GM19395 (cell line): Measurements from ENCODE around the gene TMPRSS6.

Experiments used
- ATAC-seq: cut with Tn5 transposase; IDR thresholded peaks from one replicate; pipeline ENCODE4 v1.9.1; 2021; ENCODE audit warnings: mild to moderate bottlenecking, moderate library complexity; ENCODE audit not compliant: unreplicated experiment

The TMPRSS6 gene

DNA sequence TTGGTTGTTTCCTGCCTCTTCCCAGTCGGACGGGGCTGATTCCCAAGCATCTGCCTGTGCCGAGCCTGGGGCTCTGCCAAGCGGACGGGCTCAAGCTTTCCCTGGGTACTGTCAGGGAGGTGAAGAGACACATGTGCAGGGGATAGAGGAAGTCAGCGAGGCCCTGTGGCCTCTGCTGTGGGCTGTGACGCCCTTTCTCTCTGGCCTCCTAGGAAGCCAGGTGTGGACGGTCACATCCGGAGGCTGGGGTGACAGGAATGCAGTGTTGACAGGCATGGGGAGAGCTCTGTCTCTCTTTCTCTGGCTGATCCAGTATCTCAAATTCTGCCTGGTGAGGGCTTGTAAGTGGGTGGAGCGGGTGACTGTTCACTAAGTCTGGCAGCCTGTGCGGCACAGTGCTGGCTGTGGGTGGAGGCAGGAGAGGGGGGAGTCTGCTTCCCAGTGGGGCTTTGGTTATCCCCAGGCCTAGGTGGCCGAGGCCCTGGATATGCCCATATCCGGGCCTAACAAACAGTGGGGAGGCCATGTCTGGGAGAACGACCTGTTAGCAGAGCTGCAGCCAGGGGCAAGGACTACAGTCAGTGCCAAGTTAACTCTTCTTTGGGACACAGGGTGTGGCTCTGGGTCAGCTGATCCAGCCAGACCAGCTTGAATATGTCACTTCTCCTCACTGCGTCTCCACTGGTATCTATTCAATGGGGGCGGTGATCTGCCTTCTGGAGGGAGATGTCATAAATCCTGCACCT, 56.0 kb downstream of the TMPRSS6 start:
- no peak for ATAC-seq

DNA sequence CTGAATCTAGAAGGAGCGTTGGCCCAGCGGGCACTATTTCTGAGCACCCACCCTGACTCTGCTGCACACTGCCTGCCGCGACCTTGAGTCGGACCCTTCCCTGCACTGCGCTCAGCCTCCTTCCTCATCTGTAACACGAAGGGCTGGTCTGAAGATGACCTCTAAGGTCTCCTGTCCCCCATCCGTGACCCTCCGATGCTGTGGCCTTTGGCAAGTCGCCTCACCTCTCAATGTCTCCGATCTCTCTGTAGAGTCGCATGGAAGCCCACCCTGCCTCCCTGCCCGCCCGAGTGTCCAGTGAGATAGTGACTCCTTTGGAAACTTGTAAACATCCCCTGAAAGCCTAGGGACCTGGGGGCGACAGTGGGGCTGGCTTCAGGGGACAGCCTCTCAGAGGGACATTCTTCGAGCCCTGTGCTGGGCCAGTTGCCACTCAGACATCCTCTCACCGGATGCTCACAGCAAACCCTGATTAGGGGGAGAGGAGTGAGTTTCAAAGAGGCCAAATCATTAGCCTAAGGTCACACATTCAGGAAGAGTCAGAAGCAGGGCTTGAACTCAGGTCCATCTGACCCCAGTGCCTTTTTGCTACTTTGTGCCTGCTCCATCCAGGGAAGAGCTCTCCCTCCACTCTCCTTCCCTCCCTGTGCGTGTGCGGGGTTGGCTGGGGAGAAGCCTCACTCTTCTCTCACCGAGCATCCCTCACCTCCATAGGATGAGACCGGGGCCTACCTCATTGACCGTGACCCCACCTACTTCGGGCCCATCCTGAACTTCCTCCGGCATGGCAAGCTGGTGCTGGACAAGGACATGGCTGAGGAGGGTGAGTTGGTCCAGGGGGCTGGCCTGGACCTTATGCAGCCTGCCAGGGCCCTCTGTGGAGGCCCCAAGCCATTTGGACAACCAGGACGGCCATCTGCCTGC, 56.9 kb downstream of the TMPRSS6 start:
- ATAC-seq: no peak

- no peak for ATAC-seq
These were observed 57.8 kb downstream of the TMPRSS6 start, which contains the start of gene KCTD17 for GRCh38 chr22:37051391-37052385. TSS of gene KCTD17 (plus strand) at chr22:37051742. CDS start at chr22:37051761, 19 bp downstream.

GRCh38 chr22:37050913-37051312, 58.6 kb downstream of the TMPRSS6 start:
- ATAC-seq: no peak

DNA sequence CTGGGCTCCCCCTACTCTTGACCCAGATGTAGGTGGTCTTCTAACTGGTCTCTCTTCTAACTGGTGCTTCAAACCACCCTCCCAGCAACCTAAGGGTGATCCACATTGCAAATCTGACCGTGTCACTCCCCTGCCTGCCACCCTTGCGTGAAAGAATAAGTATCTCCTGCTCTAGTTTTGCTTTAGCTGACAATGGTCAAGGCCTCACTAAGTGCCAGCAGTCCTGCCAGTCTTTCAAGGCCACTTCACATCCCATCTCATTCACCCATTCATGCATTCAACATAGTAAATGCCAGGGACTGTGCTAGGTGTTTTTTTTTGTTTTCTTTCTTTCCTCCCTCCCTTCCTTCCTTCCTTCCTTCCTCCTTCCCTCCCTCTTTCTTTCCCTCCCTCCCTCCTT, 60.3 kb downstream of the TMPRSS6 start:
- no peak for ATAC-seq

DNA sequence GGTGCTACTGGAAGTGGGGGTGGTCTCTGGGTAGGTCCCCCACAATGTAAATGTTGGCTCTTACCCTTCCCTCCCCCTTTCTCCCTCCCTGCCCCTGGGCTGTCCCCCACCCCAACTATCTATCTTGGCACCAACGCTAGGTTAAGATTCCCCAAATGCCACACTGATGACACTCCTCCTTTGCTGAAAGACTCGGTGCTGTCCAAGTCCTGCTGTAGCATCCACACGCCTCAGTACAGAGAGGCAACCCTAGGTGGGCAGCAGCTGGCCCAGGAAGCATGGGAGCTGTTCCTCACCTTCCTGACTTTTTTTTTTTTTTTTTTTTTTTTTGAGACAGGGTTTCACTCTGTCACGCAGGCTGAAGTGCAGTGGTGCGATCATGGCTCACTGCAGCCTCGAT, 61.4 kb downstream of the TMPRSS6 start:
- no peak for ATAC-seq

DNA sequence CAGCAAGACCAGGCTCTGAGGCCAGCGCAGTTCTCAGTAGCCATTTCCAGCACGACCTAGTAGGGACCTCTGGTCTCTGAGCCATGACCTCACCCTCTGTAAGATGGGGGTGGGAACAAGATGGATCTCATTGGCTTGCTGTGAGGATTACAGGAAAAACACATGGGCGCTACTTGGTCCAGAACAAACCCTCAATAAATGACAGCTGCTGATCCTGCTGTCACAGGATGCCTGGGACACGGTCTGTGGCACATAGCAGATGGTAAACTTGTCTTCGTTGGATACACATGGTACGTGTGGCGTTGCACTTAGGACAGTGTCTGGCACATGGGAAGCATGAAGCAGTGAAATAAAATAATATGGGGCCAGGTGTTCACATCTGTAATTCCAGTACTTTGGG, 62.5 kb downstream of the TMPRSS6 start:
- no peak for ATAC-seq

- ATAC-seq: no peak
These were observed 62.9 kb downstream of the TMPRSS6 start for GRCh38 chr22:37046589-37046988.

GRCh38 chr22:37045958-37046357, 63.6 kb downstream of the TMPRSS6 start:
- ATAC-seq: no peak

DNA sequence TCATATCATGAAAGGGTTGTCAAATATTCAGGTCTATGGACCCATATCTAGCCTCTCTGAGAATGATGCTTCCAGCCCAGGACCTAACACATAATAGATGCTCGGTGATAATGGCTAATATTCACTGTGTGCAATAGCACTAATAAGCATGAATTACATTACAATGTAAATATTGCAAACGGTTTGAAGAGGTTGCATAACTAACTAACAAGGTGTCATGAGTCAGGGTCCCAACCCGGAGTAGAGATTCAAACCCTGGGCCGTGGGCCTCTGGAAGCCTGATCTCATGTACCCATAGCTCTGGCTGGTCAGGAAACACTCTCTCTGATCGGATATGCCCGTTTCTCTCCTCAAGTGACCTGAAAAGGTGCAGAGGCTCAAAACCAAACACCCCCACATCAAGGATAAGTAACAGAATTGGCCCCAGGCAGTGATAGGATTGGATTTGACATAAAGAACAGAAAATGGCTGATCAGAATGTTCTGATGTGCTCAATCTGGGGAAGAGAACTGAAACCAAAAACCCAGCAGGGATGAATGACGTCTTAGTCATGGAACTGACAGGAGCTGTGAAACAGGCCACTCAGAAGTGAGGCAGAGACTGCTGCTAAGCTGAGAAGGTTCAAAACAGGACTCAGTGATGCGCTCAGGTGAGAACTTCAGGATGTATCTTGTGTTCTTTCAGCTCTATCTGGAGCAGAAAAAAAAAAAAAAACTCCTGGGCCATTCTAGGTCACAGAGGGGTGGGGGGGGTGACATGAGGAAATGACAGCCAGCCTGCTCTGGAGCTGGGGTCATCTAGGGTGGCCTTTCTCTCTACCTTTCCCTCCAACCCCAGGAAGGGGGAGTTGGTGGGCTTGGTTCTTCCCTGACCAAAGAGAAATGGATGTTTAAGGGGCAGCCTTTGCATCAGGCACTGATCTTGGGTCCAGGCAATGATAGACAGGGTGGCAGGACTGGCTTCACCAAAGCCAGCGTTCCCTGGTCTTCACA, 64.6 kb downstream of the TMPRSS6 start:
- ATAC-seq: no peak

DNA sequence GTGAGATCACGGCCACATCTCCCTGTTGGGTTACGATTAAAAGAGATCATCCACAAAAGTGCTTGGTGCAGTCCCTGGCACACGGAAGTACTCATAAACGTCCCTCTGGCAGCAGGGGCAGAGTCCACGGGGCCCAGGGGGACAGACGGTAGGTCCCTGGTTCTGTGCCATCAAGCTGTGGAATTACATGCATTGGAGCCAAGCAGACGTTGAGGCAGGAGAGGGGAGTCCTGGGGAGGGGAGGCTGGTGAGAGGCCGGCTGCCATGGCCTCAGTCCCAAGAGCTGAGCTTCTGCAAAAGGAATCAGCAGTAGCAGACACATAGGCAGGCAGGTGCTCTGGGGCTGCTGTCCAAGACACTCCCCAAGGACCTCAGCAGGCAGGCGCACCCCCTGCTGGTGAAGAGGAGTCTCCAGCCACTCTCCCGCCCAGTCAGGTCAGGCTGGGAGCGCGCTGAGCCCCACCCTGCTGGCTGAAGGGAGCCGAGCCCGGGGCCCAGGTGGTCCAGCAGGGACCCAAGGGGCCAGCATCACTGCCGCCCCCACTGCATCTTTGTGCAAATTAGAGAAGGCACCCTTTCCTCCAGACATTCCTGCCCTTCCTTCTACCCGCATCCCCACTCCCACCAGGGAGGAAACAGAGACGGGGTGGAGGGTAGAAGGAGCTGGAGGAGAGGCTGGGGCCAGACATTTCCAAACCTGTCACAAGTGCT, 65.5 kb downstream of the TMPRSS6 start:
- ATAC-seq: no peak

- no peak for ATAC-seq
These were observed 66.2 kb downstream of the TMPRSS6 start for GRCh38 chr22:37043209-37043827.

- no peak for ATAC-seq
These were observed 70.0 kb downstream of the TMPRSS6 start for GRCh38 chr22:37039466-37039865.

DNA sequence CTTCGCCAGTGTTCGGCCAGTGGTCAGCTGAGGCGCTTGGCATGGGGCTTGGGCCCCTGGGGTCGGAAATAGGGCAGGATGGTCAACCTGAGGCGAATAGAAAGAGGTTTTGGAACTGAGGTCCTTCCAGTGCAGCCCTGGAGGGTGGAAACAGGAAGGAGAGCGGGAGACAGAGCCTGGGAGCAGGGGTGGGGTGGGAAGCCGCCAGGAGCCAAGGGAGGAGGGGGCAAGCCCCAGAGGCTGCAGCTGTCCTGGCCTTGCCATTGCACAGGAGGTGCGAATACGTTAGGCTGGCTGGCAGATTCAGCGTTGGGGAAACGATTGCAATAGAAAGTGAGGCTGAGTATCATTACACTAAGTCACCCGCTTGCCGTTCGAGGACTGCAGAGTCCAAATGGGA, 71.8 kb downstream of the TMPRSS6 start:
- no peak for ATAC-seq

- ATAC-seq: no peak
These were observed 72.7 kb downstream of the TMPRSS6 start for GRCh38 chr22:37036655-37037377.

DNA sequence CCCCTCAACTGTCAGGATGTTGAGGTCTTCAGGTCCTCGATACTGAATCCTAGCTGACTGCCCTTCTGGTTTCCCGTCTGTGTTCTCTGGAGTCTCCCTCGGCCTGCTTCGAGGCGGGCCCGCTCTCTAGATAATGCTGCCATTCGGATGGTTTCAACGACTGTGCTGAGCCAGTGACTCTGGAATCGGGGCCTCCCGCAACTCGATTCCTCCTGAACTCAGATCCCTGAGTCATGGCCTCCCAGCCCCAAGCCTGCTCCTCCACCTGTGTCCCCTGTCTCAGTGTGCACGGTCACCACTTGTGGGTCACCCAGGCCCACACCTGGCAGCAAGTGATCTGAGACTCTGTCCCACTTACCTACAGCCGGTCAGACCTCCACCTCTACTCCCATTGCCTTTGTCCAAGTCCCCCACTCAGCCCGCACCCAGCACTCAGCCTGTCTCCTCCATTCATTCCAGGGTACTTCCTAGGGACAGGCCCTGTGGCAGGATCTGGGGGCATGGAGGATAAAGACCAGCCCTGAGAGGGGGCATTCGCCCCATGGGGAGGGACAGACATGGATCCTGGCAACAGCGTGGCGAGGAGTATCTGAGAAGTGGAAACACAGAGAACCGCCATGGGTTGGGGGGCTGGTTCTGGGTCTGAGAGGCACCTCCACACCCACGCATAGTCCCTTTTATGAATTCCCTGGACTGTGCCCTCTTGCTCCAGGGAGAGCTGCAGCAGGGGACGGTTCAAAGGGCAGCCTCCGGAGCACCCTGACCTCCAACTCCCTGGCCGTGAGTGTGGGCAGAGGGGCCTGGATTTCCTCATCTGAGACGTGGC, 75.7 kb downstream of the TMPRSS6 start:
- no peak for ATAC-seq
